ENCODE data around the gene DDIT4L. TPM values are rescaled to one million over a fixed set of nuclear protein-coding genes. Genes with fewer than 3 reads are reported as not detected.
A peak's percentile ranks its signal among the peaks of the same experiment; 100 is the strongest.
"Not testable (repeated sequence)": the region's sequence is repeated elsewhere in the genome, so short reads cannot be mapped to it uniquely, and the experiment has no call there.

DDIT4L gene
- total RNA-seq, 1 donor from 2014 or later, result 0.58 TPM

DNA sequence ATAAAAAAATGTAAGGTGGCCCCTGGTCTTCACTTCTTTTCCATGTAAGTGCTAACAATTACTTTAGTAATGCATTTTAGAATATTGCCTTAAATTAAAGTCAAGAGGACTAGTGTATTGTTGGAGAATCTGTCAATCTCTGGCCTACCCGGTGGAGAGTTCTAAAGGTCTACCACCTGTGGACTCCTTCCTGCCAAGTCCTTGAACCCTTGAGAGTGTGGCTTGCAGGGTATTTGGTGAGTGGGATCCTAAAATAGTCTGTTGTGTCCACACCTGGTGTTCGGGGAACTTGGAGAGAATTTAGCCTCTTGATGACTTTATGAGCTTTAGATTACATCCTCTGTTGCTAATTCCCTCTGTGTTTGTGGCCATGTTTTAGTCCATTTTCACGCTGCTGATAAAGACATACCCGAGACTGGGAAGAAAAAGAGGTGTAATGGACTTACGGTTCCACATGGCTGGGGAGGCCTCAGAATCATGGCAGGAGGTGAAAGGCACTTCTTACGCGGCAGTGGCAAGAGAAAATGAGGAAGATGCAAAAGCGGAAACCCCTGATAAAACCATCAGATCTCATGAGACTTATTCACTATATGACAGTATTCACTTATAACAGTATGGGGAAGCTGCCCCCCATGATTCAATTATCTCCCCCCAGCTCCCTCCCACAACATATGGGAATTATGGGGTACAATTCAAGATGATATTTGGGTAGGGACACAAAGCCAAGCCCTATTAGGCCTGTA lies 23.8 kb downstream of the DDIT4L start:
- no peak for DNase-seq (ENCODE audit: extremely low read depth, low read depth, low spot score)

DNA sequence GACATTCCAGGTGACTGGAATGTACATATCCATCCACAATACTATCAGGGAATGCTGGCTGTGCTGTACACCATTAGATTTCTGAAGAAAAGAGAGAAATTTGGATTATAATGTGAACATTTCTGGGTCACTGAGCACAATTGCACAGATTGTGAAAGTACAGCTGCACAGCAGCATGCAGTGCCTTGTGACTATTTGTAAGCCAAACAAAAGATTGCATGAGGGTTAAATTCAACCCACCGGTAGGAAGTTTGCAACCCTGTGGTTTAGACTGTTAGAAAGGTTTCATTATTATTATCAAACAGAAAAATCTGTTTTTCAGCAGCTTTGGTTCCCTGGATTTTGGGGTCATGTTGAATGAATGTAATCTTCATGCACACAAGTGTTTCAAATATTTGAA lies 24.5 kb downstream of the DDIT4L start:
- DNase-seq (ENCODE audit: extremely low read depth, low read depth, low spot score), result no peak

DNA sequence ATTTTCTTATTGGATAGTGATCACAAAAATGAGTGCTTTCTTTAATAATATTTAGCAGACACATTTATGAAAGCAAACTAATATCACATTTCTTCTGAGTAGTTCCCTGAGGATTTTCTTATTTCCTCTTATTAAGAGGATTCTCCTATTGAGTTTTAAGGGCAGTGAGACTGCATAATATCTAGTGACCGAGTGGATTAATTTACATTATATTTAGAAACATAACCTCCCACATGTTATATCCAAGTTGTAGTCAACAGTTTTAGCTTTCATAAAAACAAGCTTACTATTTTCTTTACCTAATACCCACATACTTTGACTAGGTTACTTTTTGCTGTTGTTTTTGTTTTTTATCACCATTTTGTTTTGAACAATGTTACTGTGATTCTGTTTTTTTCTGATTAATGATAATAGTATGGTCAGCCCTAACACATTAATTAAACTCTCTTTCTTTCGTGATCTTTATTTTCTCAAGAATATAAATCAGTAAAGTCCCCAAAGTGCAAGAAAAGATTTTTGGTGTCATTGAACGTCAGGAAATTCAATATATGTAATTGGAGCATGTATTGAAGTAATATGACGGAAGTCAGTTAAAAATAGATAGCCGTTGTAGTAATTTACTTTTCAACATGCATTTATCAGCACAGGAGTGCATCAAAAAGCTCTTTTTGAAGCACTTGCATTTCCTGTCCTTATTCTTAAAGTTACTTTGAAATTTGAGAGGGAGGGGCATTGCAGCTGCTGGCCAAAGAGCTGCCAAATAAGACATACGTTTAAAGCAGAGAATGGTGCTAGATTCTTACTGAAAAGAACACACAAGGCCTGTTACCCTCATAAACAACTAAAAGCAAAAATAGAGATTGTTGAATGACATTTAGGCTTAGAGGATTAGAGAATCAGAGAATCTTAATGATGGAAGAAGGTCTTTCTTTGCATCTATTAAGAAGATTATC lies 25.2 kb downstream of the DDIT4L start:
- no peak for DNase-seq (ENCODE audit: extremely low read depth, low read depth, low spot score)

DNA sequence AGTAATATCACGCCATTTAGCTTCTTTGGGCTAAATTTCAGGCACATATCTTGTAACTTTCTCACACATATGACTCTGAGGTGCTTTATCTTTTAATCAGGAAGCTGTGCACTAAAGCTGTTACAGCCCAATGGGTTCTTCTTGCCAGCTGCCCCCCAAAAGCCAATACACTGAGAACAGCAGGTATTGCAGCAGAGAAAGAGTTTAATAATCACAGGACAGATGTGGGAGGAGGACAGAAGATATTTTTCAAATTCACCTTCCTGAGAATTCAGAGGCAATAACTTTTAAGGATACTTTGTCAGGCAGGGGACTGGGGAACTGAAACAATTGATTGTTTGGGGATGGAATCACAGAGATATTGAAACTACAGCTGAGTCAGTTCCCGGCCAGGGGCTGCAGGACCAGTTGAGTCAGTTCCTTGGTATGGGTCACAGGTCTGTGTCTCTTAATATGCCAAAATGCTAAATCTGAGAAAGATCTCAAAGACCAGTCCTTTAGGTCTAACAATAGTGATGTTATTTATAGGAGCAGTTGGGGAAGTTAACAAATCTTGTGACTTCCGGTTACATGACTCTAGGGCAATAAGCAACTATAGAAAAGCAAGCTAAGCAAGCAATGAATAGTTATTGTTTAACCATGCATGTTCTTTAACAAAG lies 28.1 kb downstream of the DDIT4L start:
- peak; percentile 18 for DNase-seq (ENCODE audit: extremely low read depth, low read depth, low spot score)

DNA sequence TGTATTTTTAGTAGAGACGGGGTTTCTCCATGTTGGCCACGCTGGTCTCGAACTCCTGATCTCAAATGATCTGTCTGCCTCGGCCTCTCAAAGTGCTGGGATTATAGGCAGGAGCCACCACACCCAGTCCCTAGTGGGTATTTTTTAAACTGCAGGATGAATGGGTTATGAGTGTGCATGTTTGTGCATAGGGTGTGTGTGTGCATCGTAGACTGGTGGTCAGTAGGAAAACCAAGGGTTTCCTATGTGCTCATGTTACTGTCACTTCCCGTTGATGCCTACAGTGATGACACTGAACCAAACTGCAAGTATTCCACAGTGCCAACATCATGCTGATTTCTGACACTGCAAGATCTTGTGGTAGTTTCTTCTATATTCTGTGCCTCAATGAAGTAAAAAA lies 41.1 kb downstream of the DDIT4L start:
- DNase-seq (ENCODE audit: extremely low read depth, low read depth, low spot score), result no peak

DNA sequence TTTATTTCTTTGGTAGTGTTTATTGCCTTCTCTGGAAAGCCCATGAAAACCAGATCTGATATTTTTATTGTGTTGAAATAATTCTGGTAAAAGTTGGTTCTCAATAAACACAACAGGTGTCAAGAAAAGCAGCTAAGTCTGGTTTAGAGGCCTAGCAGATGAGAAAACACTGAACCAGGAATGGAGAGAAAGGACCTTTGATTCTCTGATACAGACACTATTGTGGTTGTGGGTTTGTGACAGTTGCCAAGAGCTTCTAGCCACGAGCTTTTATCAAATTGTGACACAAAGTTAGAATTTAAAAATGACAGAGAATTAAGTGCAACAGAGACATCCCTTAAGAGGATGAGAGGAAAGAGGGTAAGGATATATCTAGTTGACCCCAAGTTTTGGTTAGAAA lies 42.6 kb downstream of the DDIT4L start:
- DNase-seq (ENCODE audit: extremely low read depth, low read depth, low spot score), result no peak

DNA sequence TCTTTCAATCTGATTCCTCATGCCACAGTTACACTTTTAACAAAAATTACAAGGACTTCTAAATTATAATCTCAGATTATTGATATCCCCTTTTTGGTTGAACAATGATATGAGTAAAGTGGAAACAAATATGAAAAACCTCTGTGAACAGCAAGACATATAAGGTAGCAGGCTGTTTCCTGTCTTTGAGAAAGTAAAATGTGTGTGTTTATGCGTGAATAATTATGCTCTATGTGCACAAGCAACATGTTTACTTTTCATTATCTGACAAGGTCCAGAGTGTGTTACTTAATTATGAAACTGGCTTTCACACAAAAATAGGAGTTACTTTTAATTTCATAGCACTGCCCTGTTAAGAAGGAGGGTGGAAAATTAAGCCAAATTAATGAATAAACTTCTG lies 43.1 kb downstream of the DDIT4L start:
- no peak for DNase-seq (ENCODE audit: extremely low read depth, low read depth, low spot score)

DNA sequence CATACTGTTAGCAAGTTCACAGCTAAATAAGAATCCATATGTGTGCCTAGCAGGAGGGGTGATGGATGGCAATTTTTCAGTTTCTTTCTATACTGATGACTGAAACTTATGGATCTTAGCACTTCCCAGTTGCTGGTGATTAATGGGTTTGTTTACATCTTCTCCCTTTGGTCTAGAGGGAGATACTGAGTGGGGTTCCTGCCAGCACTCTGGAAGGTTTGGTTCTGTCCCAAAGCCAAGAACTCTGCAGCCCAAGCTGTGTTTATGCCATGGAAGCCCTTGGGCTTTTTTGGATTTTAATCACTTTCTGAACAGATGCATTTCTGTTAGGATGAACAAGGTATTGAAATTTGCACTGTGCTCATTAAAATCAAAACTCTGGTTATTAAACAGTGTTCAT lies 43.5 kb downstream of the DDIT4L start:
- no peak for DNase-seq (ENCODE audit: extremely low read depth, low read depth, low spot score)

DNA sequence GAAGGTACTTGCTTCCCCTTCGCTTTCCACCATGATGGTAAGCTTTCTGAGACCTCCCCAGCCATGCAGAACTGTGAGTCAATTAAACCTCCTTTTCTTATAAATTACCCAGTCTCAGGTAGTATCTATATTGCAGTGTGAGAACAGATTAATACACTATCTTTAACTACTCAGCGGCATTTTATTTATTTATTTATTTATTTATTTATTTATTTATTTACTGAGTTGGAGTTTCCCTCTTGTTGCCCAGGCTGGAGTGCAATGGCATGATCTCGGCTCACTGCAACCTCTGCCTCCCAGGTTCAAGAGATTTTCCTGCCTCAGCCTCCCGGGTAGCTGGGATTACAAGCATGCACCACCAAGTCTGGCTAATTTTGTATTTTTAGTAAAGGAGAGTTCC lies 52.9 kb downstream of the DDIT4L start:
- DNase-seq (ENCODE audit: extremely low read depth, low read depth, low spot score), result not testable (repeated sequence)

Other genes with a start within 250 kb of the DDIT4L start
- 23.6 and 47.4 TPM in 2 replicates for gene DNAJB14, start 243.8 kb downstream of the DDIT4L start, total RNA-seq
- gene H2AZ1, start 240.2 kb downstream of the DDIT4L start, total RNA-seq, result 220 and 244 TPM in 2 replicates